H9 (cell line): ENCODE measurements around the gene CAVIN3. TPM values are rescaled to one million over a fixed set of nuclear protein-coding genes. Genes with fewer than 3 reads are reported as not detected.
A peak's percentile ranks its signal among the peaks of the same experiment; 100 is the strongest.

Source experiments
- DNase-seq: peaks from one replicate; pipeline ENCODE4 v3.0.0-alpha.2; 2017
- H2AFZ ChIP-seq: one replicate; pipeline ENCODE4 v1.6.1; 2013; ENCODE audit warnings: mild to moderate bottlenecking, low read length, control low read depth, moderate library complexity
- H2AK5ac ChIP-seq: 2 replicates; pipeline ENCODE4 v1.6.1; 2013; ENCODE audit warnings: low read length, control low read depth, mixed read lengths; ENCODE audit not compliant: insufficient read length
- H2BK120ac ChIP-seq: one replicate; pipeline ENCODE4 v1.6.1; 2013; ENCODE audit warnings: low read depth, mild to moderate bottlenecking, low read length, control low read depth, inconsistent platforms; ENCODE audit not compliant: poor library complexity, severe bottlenecking
- H2BK12ac ChIP-seq: 2 replicates; pipeline ENCODE4 v1.6.1; 2013; ENCODE audit warnings: low read length, control low read depth, mixed read lengths, low read depth; ENCODE audit not compliant: insufficient read length
- H2BK15ac ChIP-seq: 2 replicates; pipeline ENCODE4 v1.6.1; 2013; ENCODE audit warnings: low read depth, low read length, control low read depth
- H2BK20ac ChIP-seq: one replicate; pipeline ENCODE4 v1.6.1; 2013; ENCODE audit warnings: low read depth, mild to moderate bottlenecking, low read length, control low read depth, inconsistent platforms; ENCODE audit not compliant: poor library complexity, severe bottlenecking
- H2BK5ac ChIP-seq: 2 replicates; pipeline ENCODE4 v1.6.1; 2013; ENCODE audit warnings: low read length, control low read depth, mixed read lengths; ENCODE audit not compliant: insufficient read length
- H3K14ac ChIP-seq: 2 replicates; pipeline ENCODE4 v1.6.1; 2013; ENCODE audit warnings: low read length, control low read depth; ENCODE audit not compliant: insufficient read depth
- H3K18ac ChIP-seq: 2 replicates; pipeline ENCODE4 v1.6.1; 2013; ENCODE audit warnings: low read depth, mild to moderate bottlenecking, mixed read lengths, low read length, control low read depth; ENCODE audit not compliant: insufficient read length
- H3K23ac ChIP-seq: 2 replicates; pipeline ENCODE4 v1.6.1; 2013; ENCODE audit warnings: low read length, control low read depth, mixed read lengths, low read depth; ENCODE audit not compliant: insufficient read length
- H3K23me2 ChIP-seq: 2 replicates; pipeline ENCODE4 v1.6.1; 2013; ENCODE audit warnings: low read depth, mild to moderate bottlenecking, mixed read lengths, low read length, control low read depth; ENCODE audit not compliant: insufficient read length, poor library complexity, severe bottlenecking
- H3K27ac ChIP-seq: 2 replicates; pipeline ENCODE4 v1.5.1; 2013; ENCODE audit warnings: low read length, control low read depth, mixed read lengths, low read depth; ENCODE audit not compliant: insufficient read length
- H3K27me3 ChIP-seq: 2 replicates; pipeline ENCODE4 v1.6.1; 2013; ENCODE audit warnings: low read length, control low read depth, inconsistent platforms; ENCODE audit not compliant: insufficient read depth
- H3K4ac ChIP-seq: 2 replicates; pipeline ENCODE4 v1.6.1; 2013; ENCODE audit warnings: low read depth, mild to moderate bottlenecking, control low read depth, inconsistent platforms, low read length, moderate library complexity
- H3K4me1 ChIP-seq: 2 replicates; pipeline ENCODE4 v1.6.1; 2013; ENCODE audit warnings: low read length, control low read depth, inconsistent platforms; ENCODE audit not compliant: insufficient read depth
- H3K4me2 ChIP-seq: 2 replicates; pipeline ENCODE4 v1.6.1; 2013; ENCODE audit warnings: low read length, control low read depth, mixed read lengths; ENCODE audit not compliant: insufficient read length, insufficient read depth
- H3K56ac ChIP-seq: 2 replicates; pipeline ENCODE4 v1.6.1; 2013; ENCODE audit warnings: low read depth, mild to moderate bottlenecking, mixed read lengths, low read length, control low read depth; ENCODE audit not compliant: insufficient read length
- H3K79me1 ChIP-seq: 2 replicates; pipeline ENCODE4 v1.6.1; 2013; ENCODE audit warnings: low read depth, mild to moderate bottlenecking, moderate library complexity, low read length, control low read depth, inconsistent platforms; ENCODE audit not compliant: insufficient read depth, poor library complexity, severe bottlenecking
- H3K79me2 ChIP-seq: 2 replicates; pipeline ENCODE4 v1.6.1; 2013; ENCODE audit warnings: low read length, control low read depth, inconsistent platforms; ENCODE audit not compliant: insufficient read depth
- H3K9ac ChIP-seq: 2 replicates; pipeline ENCODE4 v1.6.1; 2013; ENCODE audit warnings: low read length, control low read depth, mixed read lengths; ENCODE audit not compliant: insufficient read length; ENCODE audit errors: extremely low read depth
- H3K9me3 ChIP-seq: one replicate; pipeline ENCODE4 v1.6.1; 2013; ENCODE audit warnings: low read depth, low read length, inconsistent platforms; ENCODE audit not compliant: control insufficient read depth
- H3T11ph ChIP-seq: one replicate; pipeline ENCODE4 v1.6.1; 2013; ENCODE audit warnings: mild to moderate bottlenecking, low read length, control low read depth, inconsistent platforms
- H4K20me1 ChIP-seq: one replicate; pipeline ENCODE4 v1.6.1; 2013; ENCODE audit not compliant: control insufficient read depth, insufficient read length, insufficient read depth
- H4K5ac ChIP-seq: 2 replicates; pipeline ENCODE4 v1.6.1; 2013; ENCODE audit warnings: low read depth, mild to moderate bottlenecking, mixed read lengths, low read length, control low read depth; ENCODE audit not compliant: insufficient read length
- H4K8ac ChIP-seq: replicated peaks from 2 replicates; pipeline ENCODE4 v1.6.1; 2013; ENCODE audit warnings: low read length, control low read depth, mixed read lengths, low read depth; ENCODE audit not compliant: insufficient read length
- H4K91ac ChIP-seq: 2 replicates; pipeline ENCODE4 v1.6.1; 2013; ENCODE audit warnings: low read depth, mild to moderate bottlenecking, moderate library complexity, mixed read lengths, low read length, control low read depth; ENCODE audit not compliant: insufficient read length
- H3K27ac Mint-ChIP-seq, 3 experiments: 2 replicates in 2 of 3; 3 replicates in 1 of 3; pipeline ENCODE4 v1.8.0; 2020 to 2021; ENCODE audit warnings: mixed read lengths in 3 of 3, mild to moderate bottlenecking in 1 of 3, moderate library complexity in 1 of 3
- H3K27me3 Mint-ChIP-seq: 2 replicates; pipeline ENCODE4 v1.8.0; 2021; ENCODE audit warnings: low read depth, mild to moderate bottlenecking, moderate library complexity, mixed read lengths
- H3K36me3 Mint-ChIP-seq, 3 experiments: 2 replicates in 2 of 3; 3 replicates in 1 of 3; pipeline ENCODE4 v1.8.0; 2020 to 2021; ENCODE audit warnings: low read depth in 3 of 3, mixed read lengths in 3 of 3; ENCODE audit not compliant: insufficient read depth in 1 of 3
- H3K4me1 Mint-ChIP-seq, 2 experiments: 2 replicates each; pipeline ENCODE4 v1.8.0; 2020; ENCODE audit warnings: mixed read lengths in 2 of 2
- H3K4me3 Mint-ChIP-seq, 2 experiments: 2 replicates in 1 of 2; 3 replicates in 1 of 2; pipeline ENCODE4 v1.8.0; 2020 to 2021; ENCODE audit warnings: mild to moderate bottlenecking in 2 of 2, mixed read lengths in 2 of 2, moderate library complexity in 1 of 2
- H3K9me3 Mint-ChIP-seq, 2 experiments: 2 replicates in 1 of 2; 3 replicates in 1 of 2; pipeline ENCODE4 v1.8.0; 2020; ENCODE audit warnings: mild to moderate bottlenecking in 2 of 2, mixed read lengths in 2 of 2, moderate library complexity in 1 of 2
- WGBS: extraction: QIAGEN DNeasy Blood & Tissue Kit; methylation state at CpG from one replicate; pipeline ENCODE4 v1.1.7; 2013; ENCODE audit warnings: missing lambda C conversion rate, low lambda C conversion rate, mixed read lengths; ENCODE audit not compliant: insufficient read length; ENCODE audit errors: extremely low coverage; 5-methylcytosine and 5-hydroxymethylcytosine counted together
- total RNA-seq: library from RNA; stranded (reverse); gene quantifications from 2 replicates; pipeline ENCODE4 v1.2.1, GENCODE V29; 2021
- TF ChIP-seq, protein P1 (sequence below): fragments of 200-600 bp; sonication (generic); conservative IDR thresholded peaks from 3 replicates; pipeline ENCODE4 v1.8.0; 2021; ENCODE audit warnings: antibody characterized with exemption, mild to moderate bottlenecking

The CAVIN3 gene
- total RNA-seq, 1 experiment from 2014 or later: 60.0 TPM

DNA sequence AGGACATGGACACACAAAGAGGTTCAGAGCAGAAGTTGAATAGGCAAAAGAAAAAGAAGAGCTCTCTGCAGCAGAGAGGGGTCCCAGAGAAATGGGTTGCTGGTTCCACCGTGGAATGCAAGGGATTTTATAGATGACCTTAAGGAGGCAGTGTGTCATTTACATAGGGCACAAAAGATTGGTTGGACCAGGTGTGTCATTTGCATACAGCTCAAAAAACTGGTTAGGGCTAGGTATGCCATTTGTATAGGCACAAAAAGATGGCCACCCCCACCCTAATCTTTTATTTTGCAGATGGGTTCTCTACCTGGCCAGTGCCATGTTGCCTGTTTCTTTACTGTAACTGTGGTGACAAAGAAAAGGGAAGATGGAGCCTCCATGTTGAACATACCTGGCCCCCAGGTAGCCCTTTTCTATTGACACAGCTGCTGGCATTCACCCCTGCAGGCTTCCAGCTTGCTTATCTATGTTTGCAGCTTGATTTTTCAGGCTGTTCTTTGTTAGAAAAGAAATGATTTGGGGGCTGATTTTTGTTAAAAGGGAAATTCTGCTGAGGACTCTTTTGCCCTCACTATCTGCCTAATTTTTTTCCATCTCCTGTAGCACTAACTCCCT lies 3.1 kb upstream of the CAVIN3 start:
- no peak overlapping the region for H3K9ac ChIP-seq
- Mint-ChIP-seq H3K27me3 (no peaks in the 10 kb centered on the region), H3K4me1 (peaks cover 76 to 79% of the 10 kb centered on the region in 2 experiments), H3K36me3 (peaks cover 0 to 6% (median 5%) of the 10 kb centered on the region in 3 experiments; a peak in 5 of 7 replicates), H3K9me3 (no peaks in the 10 kb centered on the region; a peak in 1 of 5 replicates), H3K27ac (peak overlapping the region; percentile 98 to 99 (median 99)), H3K4me3 (peak overlapping the region; percentile 10 to 20; a peak in 2 of 5 replicates)
- H3K4ac ChIP-seq: no peak overlapping the region; the same call in 1 of the 2 replicates
- no peak overlapping the region for H3K18ac ChIP-seq
- peak overlapping the region; percentile 90 for H3K27ac ChIP-seq
- H3K79me1 ChIP-seq: no peaks in the 10 kb centered on the region
- no peaks in the 10 kb centered on the region for H3K27me3 ChIP-seq
- H2BK5ac ChIP-seq: no peak overlapping the region
- no peaks in the 10 kb centered on the region for H3K79me2 ChIP-seq
- H4K8ac ChIP-seq: no peak overlapping the region
- peaks cover 14% of the 10 kb centered on the region; the same call in 1 of the 2 replicates for H3K4me1 ChIP-seq
- TF ChIP-seq, protein P1, sequence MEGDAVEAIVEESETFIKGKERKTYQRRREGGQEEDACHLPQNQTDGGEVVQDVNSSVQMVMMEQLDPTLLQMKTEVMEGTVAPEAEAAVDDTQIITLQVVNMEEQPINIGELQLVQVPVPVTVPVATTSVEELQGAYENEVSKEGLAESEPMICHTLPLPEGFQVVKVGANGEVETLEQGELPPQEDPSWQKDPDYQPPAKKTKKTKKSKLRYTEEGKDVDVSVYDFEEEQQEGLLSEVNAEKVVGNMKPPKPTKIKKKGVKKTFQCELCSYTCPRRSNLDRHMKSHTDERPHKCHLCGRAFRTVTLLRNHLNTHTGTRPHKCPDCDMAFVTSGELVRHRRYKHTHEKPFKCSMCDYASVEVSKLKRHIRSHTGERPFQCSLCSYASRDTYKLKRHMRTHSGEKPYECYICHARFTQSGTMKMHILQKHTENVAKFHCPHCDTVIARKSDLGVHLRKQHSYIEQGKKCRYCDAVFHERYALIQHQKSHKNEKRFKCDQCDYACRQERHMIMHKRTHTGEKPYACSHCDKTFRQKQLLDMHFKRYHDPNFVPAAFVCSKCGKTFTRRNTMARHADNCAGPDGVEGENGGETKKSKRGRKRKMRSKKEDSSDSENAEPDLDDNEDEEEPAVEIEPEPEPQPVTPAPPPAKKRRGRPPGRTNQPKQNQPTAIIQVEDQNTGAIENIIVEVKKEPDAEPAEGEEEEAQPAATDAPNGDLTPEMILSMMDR: peak; percentile 49; the same call in 2 of the 3 replicates
- WGBS: no CpG with 5 or more reads among the region's 1 CpG
- H2AK5ac ChIP-seq: no peak overlapping the region
- no peak overlapping the region for H2BK20ac ChIP-seq
- H2AFZ ChIP-seq: no peak overlapping the region
- peak overlapping the region; percentile 96 for H3T11ph ChIP-seq
- no peak overlapping the region; the same call in 1 of the 2 replicates for H3K14ac ChIP-seq
- H4K91ac ChIP-seq: no peak overlapping the region
- peak; percentile 82 for DNase-seq
- no peak overlapping the region for H3K4me2 ChIP-seq
- H2BK12ac ChIP-seq: no peak overlapping the region
- H4K5ac ChIP-seq: no peak overlapping the region
- no peaks in the 10 kb centered on the region for H3K9me3 ChIP-seq
- peak overlapping the region; percentile 15 for H2BK120ac ChIP-seq
- no peak overlapping the region for H3K56ac ChIP-seq
- H4K20me1 ChIP-seq: no peaks in the 10 kb centered on the region
- no peak overlapping the region for H2BK15ac ChIP-seq
- H3K23me2 ChIP-seq: peaks cover 16% of the 10 kb centered on the region
- no peak overlapping the region for H3K23ac ChIP-seq
